Measurements from ENCODE around the gene COBL. TPM values are rescaled to one million over a fixed set of nuclear protein-coding genes. Genes with fewer than 3 reads are reported as not detected.

COBL gene
- total RNA-seq, 2 experiments from 2014 or later: not detected

- POLR2A ChIA-PET: no interaction called here
- Mint-ChIP-seq H3K4me1 (no peaks in the 10 kb centered on the region), H3K9me3 (peaks cover 16% of the 10 kb centered on the region), H3K27ac (no peak overlapping the region), H3K36me3 (ENCODE audit: low read depth) (no peaks in the 10 kb centered on the region), H3K4me3 (no peak overlapping the region), H3K27me3 (peaks cover 6% of the 10 kb centered on the region)
- no peak for DNase-seq
- CTCF ChIA-PET: interaction anchor here (0.6 to 1.4 kb wide), 3 partner anchors 10 to 57 kb away, joined by 3 read pairs; no protein-coding TSS in a partner anchor
Observed at GRCh38 chr7:51090411-51090810, 226.2 kb downstream of the COBL start.

GRCh38 chr7:51085034-51085692 lies 231.4 kb downstream of the COBL start:
- ChIA-PET POLR2A (no interaction called here), CTCF (interaction anchor here (1.3 kb wide), 1 partner anchor 8 kb away, joined by 3 read pairs; no protein-coding TSS in a partner anchor)
- no peak for DNase-seq
- no peaks in the 10 kb centered on the region for H3K4me1 Mint-ChIP-seq
- H3K36me3 Mint-ChIP-seq (ENCODE audit: low read depth): no peaks in the 10 kb centered on the region
- no peak overlapping the region for H3K4me3 Mint-ChIP-seq
- H3K27me3 Mint-ChIP-seq: no peaks in the 10 kb centered on the region
- H3K9me3 Mint-ChIP-seq: peaks cover 4% of the 10 kb centered on the region
- H3K27ac Mint-ChIP-seq: no peak overlapping the region

- no peaks in the 10 kb centered on the region for H3K9me3 Mint-ChIP-seq
- CTCF ChIA-PET: no interaction called here
- POLR2A ChIA-PET: no interaction called here
Observed at GRCh38 chr7:51084121-51084520, 232.5 kb downstream of the COBL start.

GRCh38 chr7:51082940-51083533 lies 233.6 kb downstream of the COBL start:
- ChIA-PET POLR2A (no interaction called here), CTCF (interaction anchor here (0.5 to 0.8 kb wide), 2 partner anchors 12 to 290 kb away, joined by 3 read pairs; no protein-coding TSS in a partner anchor)
- H3K27me3 Mint-ChIP-seq: no peaks in the 10 kb centered on the region
- no peaks in the 10 kb centered on the region for H3K36me3 Mint-ChIP-seq (ENCODE audit: low read depth)
- no peak overlapping the region for H3K4me3 Mint-ChIP-seq
- no peaks in the 10 kb centered on the region for H3K4me1 Mint-ChIP-seq
- no peak for DNase-seq
- no peak overlapping the region for H3K27ac Mint-ChIP-seq
- no peaks in the 10 kb centered on the region for H3K9me3 Mint-ChIP-seq

More at GRCh38 chr7:51084121-51084520, 232.5 kb downstream of the COBL start:
- Mint-ChIP-seq H3K36me3 (ENCODE audit: low read depth) (no peaks in the 10 kb centered on the region), H3K4me1 (no peaks in the 10 kb centered on the region), H3K27ac (no peak overlapping the region), H3K27me3 (no peaks in the 10 kb centered on the region), H3K4me3 (no peak overlapping the region)
- no peak for DNase-seq

- POLR2A ChIA-PET: no interaction called here
- Mint-ChIP-seq H3K9me3 (no peaks in the 10 kb centered on the region), H3K27me3 (no peaks in the 10 kb centered on the region), H3K4me1 (no peaks in the 10 kb centered on the region), H3K4me3 (no peak overlapping the region), H3K27ac (no peak overlapping the region), H3K36me3 (ENCODE audit: low read depth) (no peaks in the 10 kb centered on the region)
- DNase-seq: no peak
- CTCF ChIA-PET: interaction anchor here (0.5 kb wide), 1 partner anchor 291 kb away, joined by 3 read pairs; no protein-coding TSS in a partner anchor
Observed at GRCh38 chr7:51082096-51082840, 234.3 kb downstream of the COBL start.

GRCh38 chr7:51081270-51081890 lies 235.2 kb downstream of the COBL start:
- H3K27ac Mint-ChIP-seq: no peak overlapping the region
- H3K4me1 Mint-ChIP-seq: no peaks in the 10 kb centered on the region
- CTCF ChIA-PET: no interaction called here
- no peak for DNase-seq
- POLR2A ChIA-PET: no interaction called here
- no peaks in the 10 kb centered on the region for H3K9me3 Mint-ChIP-seq
- no peak overlapping the region for H3K4me3 Mint-ChIP-seq
- H3K36me3 Mint-ChIP-seq (ENCODE audit: low read depth): no peaks in the 10 kb centered on the region
- H3K27me3 Mint-ChIP-seq: no peaks in the 10 kb centered on the region

- H3K9me3 Mint-ChIP-seq: no peaks in the 10 kb centered on the region
- no peaks in the 10 kb centered on the region for H3K27me3 Mint-ChIP-seq
- no peaks in the 10 kb centered on the region for H3K36me3 Mint-ChIP-seq (ENCODE audit: low read depth)
- H3K4me1 Mint-ChIP-seq: no peaks in the 10 kb centered on the region
- ChIA-PET POLR2A (no interaction called here), CTCF (no interaction called here)
- no peak for DNase-seq
- no peak overlapping the region for H3K4me3 Mint-ChIP-seq
- no peak overlapping the region for H3K27ac Mint-ChIP-seq
Observed at GRCh38 chr7:51080622-51081269, 235.9 kb downstream of the COBL start.

- ChIA-PET POLR2A (no interaction called here), CTCF (no interaction called here)
- no peaks in the 10 kb centered on the region for H3K9me3 Mint-ChIP-seq
Observed at GRCh38 chr7:51080216-51080615, 236.4 kb downstream of the COBL start.

GRCh38 chr7:51079494-51079893 lies 237.1 kb downstream of the COBL start:
- DNase-seq: no peak
- no peaks in the 10 kb centered on the region for H3K36me3 Mint-ChIP-seq (ENCODE audit: low read depth)
- no peak overlapping the region for H3K27ac Mint-ChIP-seq
- ChIA-PET CTCF (no interaction called here), POLR2A (no interaction called here)
- no peaks in the 10 kb centered on the region for H3K9me3 Mint-ChIP-seq
- H3K4me1 Mint-ChIP-seq: no peaks in the 10 kb centered on the region
- H3K4me3 Mint-ChIP-seq: no peak overlapping the region
- no peaks in the 10 kb centered on the region for H3K27me3 Mint-ChIP-seq

More at GRCh38 chr7:51080216-51080615, 236.4 kb downstream of the COBL start:
- Mint-ChIP-seq H3K4me1 (no peaks in the 10 kb centered on the region), H3K27me3 (no peaks in the 10 kb centered on the region), H3K36me3 (ENCODE audit: low read depth) (no peaks in the 10 kb centered on the region), H3K27ac (no peak overlapping the region), H3K4me3 (no peak overlapping the region)
- no peak for DNase-seq

GRCh38 chr7:51078653-51079052 lies 238.0 kb downstream of the COBL start:
- ChIA-PET POLR2A (no interaction called here), CTCF (no interaction called here)
- no peak for DNase-seq
- no peak overlapping the region for H3K4me3 Mint-ChIP-seq
- no peaks in the 10 kb centered on the region for H3K27me3 Mint-ChIP-seq
- H3K9me3 Mint-ChIP-seq: no peaks in the 10 kb centered on the region
- no peaks in the 10 kb centered on the region for H3K4me1 Mint-ChIP-seq
- no peaks in the 10 kb centered on the region for H3K36me3 Mint-ChIP-seq (ENCODE audit: low read depth)
- no peak overlapping the region for H3K27ac Mint-ChIP-seq

GRCh38 chr7:51077987-51078370 lies 238.6 kb downstream of the COBL start:
- Mint-ChIP-seq H3K4me1 (no peaks in the 10 kb centered on the region), H3K27ac (no peak overlapping the region), H3K9me3 (no peaks in the 10 kb centered on the region), H3K36me3 (ENCODE audit: low read depth) (no peaks in the 10 kb centered on the region), H3K4me3 (no peak overlapping the region), H3K27me3 (no peaks in the 10 kb centered on the region)
- ChIA-PET CTCF (no interaction called here), POLR2A (no interaction called here)
- no peak for DNase-seq

GRCh38 chr7:51077316-51077986 lies 239.2 kb downstream of the COBL start:
- no peak for DNase-seq
- ChIA-PET CTCF (interaction anchor here (0.7 kb wide), 1 partner anchor 8 kb away, joined by 3 read pairs; no protein-coding TSS in a partner anchor), POLR2A (no interaction called here)
- Mint-ChIP-seq H3K27ac (no peak overlapping the region), H3K4me3 (no peak overlapping the region), H3K27me3 (no peaks in the 10 kb centered on the region), H3K4me1 (no peaks in the 10 kb centered on the region), H3K36me3 (ENCODE audit: low read depth) (no peaks in the 10 kb centered on the region), H3K9me3 (no peaks in the 10 kb centered on the region)
